Measurements from ENCODE around the gene DLK1. TPM values are rescaled to one million over a fixed set of nuclear protein-coding genes. Genes with fewer than 3 reads are reported as not detected.

The DLK1 gene
- total RNA-seq, 1 donor from 2014 or later: not detected

- no peak overlapping the region for H3K4me3 Mint-ChIP-seq
- no peak overlapping the region for H3K27ac Mint-ChIP-seq
- H3K36me3 Mint-ChIP-seq (ENCODE audit: low read depth): no peaks in the 10 kb centered on the region
- H3K4me1 Mint-ChIP-seq (ENCODE audit: low read depth): no peaks in the 10 kb centered on the region
- peaks cover 3% of the 10 kb centered on the region for H3K27me3 Mint-ChIP-seq (ENCODE audit: insufficient read depth)
- intact Hi-C loops (cut with micrococcal nuclease): no loop called here
- no peak for DNase-seq (ENCODE audit: low spot score)
- no peaks in the 10 kb centered on the region for H3K9me3 Mint-ChIP-seq
Measured at GRCh38 chr14:100748944-100749343, 22.3 kb downstream of the DLK1 start.

GRCh38 chr14:100749967-100750597, 23.4 kb downstream of the DLK1 start:
- no peaks in the 10 kb centered on the region for H3K9me3 Mint-ChIP-seq
- peaks cover 4% of the 10 kb centered on the region for H3K27me3 Mint-ChIP-seq (ENCODE audit: insufficient read depth)
- intact Hi-C loops (cut with micrococcal nuclease): no loop called here
- no peaks in the 10 kb centered on the region for H3K36me3 Mint-ChIP-seq (ENCODE audit: low read depth)
- H3K4me3 Mint-ChIP-seq: no peak overlapping the region
- no peak for DNase-seq (ENCODE audit: low spot score)
- H3K4me1 Mint-ChIP-seq (ENCODE audit: low read depth): no peaks in the 10 kb centered on the region
- H3K27ac Mint-ChIP-seq: no peak overlapping the region

GRCh38 chr14:100750762-100751699, 24.3 kb downstream of the DLK1 start:
- H3K27me3 Mint-ChIP-seq (ENCODE audit: insufficient read depth): peaks cover 10% of the 10 kb centered on the region
- intact Hi-C loops (cut with micrococcal nuclease): no loop called here
- no peak overlapping the region for H3K27ac Mint-ChIP-seq
- H3K4me3 Mint-ChIP-seq: no peak overlapping the region
- H3K36me3 Mint-ChIP-seq (ENCODE audit: low read depth): no peaks in the 10 kb centered on the region
- DNase-seq (ENCODE audit: low spot score): no peak
- no peaks in the 10 kb centered on the region for H3K9me3 Mint-ChIP-seq
- no peaks in the 10 kb centered on the region for H3K4me1 Mint-ChIP-seq (ENCODE audit: low read depth)

GRCh38 chr14:100754020-100754419, 27.3 kb downstream of the DLK1 start:
- no peak overlapping the region for H3K4me3 Mint-ChIP-seq
- intact Hi-C loops (cut with micrococcal nuclease): no loop called here
- H3K27me3 Mint-ChIP-seq (ENCODE audit: insufficient read depth): peaks cover 16% of the 10 kb centered on the region
- H3K27ac Mint-ChIP-seq: no peak overlapping the region
- DNase-seq (ENCODE audit: low spot score): no peak
- H3K9me3 Mint-ChIP-seq: no peaks in the 10 kb centered on the region
- no peaks in the 10 kb centered on the region for H3K4me1 Mint-ChIP-seq (ENCODE audit: low read depth)
- H3K36me3 Mint-ChIP-seq (ENCODE audit: low read depth): no peaks in the 10 kb centered on the region

GRCh38 chr14:100755649-100756048, 29.0 kb downstream of the DLK1 start:
- intact Hi-C loops (cut with micrococcal nuclease): no loop called here
- Mint-ChIP-seq H3K27ac (no peak overlapping the region), H3K9me3 (no peaks in the 10 kb centered on the region), H3K36me3 (ENCODE audit: low read depth) (no peaks in the 10 kb centered on the region), H3K27me3 (ENCODE audit: insufficient read depth) (peaks cover 18% of the 10 kb centered on the region), H3K4me3 (no peak overlapping the region), H3K4me1 (ENCODE audit: low read depth) (no peaks in the 10 kb centered on the region)
- no peak for DNase-seq (ENCODE audit: low spot score)

- H3K36me3 Mint-ChIP-seq (ENCODE audit: low read depth): no peaks in the 10 kb centered on the region
- DNase-seq (ENCODE audit: low spot score): no peak
- no peaks in the 10 kb centered on the region for H3K9me3 Mint-ChIP-seq
- no peak overlapping the region for H3K4me3 Mint-ChIP-seq
- intact Hi-C loops (cut with micrococcal nuclease): no loop called here
- no peaks in the 10 kb centered on the region for H3K4me1 Mint-ChIP-seq (ENCODE audit: low read depth)
- H3K27me3 Mint-ChIP-seq (ENCODE audit: insufficient read depth): peaks cover 13% of the 10 kb centered on the region
- no peak overlapping the region for H3K27ac Mint-ChIP-seq
Measured at GRCh38 chr14:100761481-100761880, 34.8 kb downstream of the DLK1 start.

- Mint-ChIP-seq H3K4me1 (ENCODE audit: low read depth) (no peaks in the 10 kb centered on the region), H3K36me3 (ENCODE audit: low read depth) (no peaks in the 10 kb centered on the region), H3K27me3 (ENCODE audit: insufficient read depth) (peaks cover 13% of the 10 kb centered on the region), H3K27ac (no peak overlapping the region), H3K9me3 (no peaks in the 10 kb centered on the region), H3K4me3 (no peak overlapping the region)
- DNase-seq (ENCODE audit: low spot score): no peak
- intact Hi-C loops (cut with micrococcal nuclease): no loop called here
Measured at GRCh38 chr14:100762089-100762515, 35.4 kb downstream of the DLK1 start.

GRCh38 chr14:100762901-100763300, 36.2 kb downstream of the DLK1 start:
- intact Hi-C loops (cut with micrococcal nuclease): no loop called here
- Mint-ChIP-seq H3K9me3 (no peaks in the 10 kb centered on the region), H3K36me3 (ENCODE audit: low read depth) (no peaks in the 10 kb centered on the region), H3K27me3 (ENCODE audit: insufficient read depth) (peaks cover 13% of the 10 kb centered on the region), H3K4me1 (ENCODE audit: low read depth) (no peaks in the 10 kb centered on the region), H3K4me3 (no peak overlapping the region), H3K27ac (no peak overlapping the region)
- DNase-seq (ENCODE audit: low spot score): no peak

- Mint-ChIP-seq H3K27me3 (ENCODE audit: insufficient read depth) (peaks cover 5% of the 10 kb centered on the region), H3K36me3 (ENCODE audit: low read depth) (no peaks in the 10 kb centered on the region), H3K27ac (no peak overlapping the region), H3K9me3 (no peaks in the 10 kb centered on the region), H3K4me1 (ENCODE audit: low read depth) (no peaks in the 10 kb centered on the region), H3K4me3 (no peak overlapping the region)
- intact Hi-C loops (cut with micrococcal nuclease): no loop called here
- no peak for DNase-seq (ENCODE audit: low spot score)
Measured at GRCh38 chr14:100764471-100765115, 37.9 kb downstream of the DLK1 start.

GRCh38 chr14:100765296-100765695, 38.6 kb downstream of the DLK1 start:
- H3K36me3 Mint-ChIP-seq (ENCODE audit: low read depth): no peaks in the 10 kb centered on the region
- H3K9me3 Mint-ChIP-seq: no peaks in the 10 kb centered on the region
- DNase-seq (ENCODE audit: low spot score): no peak
- H3K27ac Mint-ChIP-seq: no peak overlapping the region
- H3K4me1 Mint-ChIP-seq (ENCODE audit: low read depth): no peaks in the 10 kb centered on the region
- H3K27me3 Mint-ChIP-seq (ENCODE audit: insufficient read depth): peaks cover 5% of the 10 kb centered on the region
- H3K4me3 Mint-ChIP-seq: no peak overlapping the region
- intact Hi-C loops (cut with micrococcal nuclease): no loop called here

GRCh38 chr14:100765991-100766390, 39.3 kb downstream of the DLK1 start:
- Mint-ChIP-seq H3K4me3 (no peak overlapping the region), H3K4me1 (ENCODE audit: low read depth) (no peaks in the 10 kb centered on the region), H3K27ac (no peak overlapping the region), H3K27me3 (ENCODE audit: insufficient read depth) (peaks cover 5% of the 10 kb centered on the region), H3K9me3 (no peaks in the 10 kb centered on the region), H3K36me3 (ENCODE audit: low read depth) (no peaks in the 10 kb centered on the region)
- intact Hi-C loops (cut with micrococcal nuclease): no loop called here
- DNase-seq (ENCODE audit: low spot score): no peak

- intact Hi-C loops (cut with micrococcal nuclease): no loop called here
- Mint-ChIP-seq H3K36me3 (ENCODE audit: low read depth) (no peaks in the 10 kb centered on the region), H3K4me3 (no peak overlapping the region), H3K4me1 (ENCODE audit: low read depth) (no peaks in the 10 kb centered on the region), H3K27ac (no peak overlapping the region), H3K9me3 (no peaks in the 10 kb centered on the region), H3K27me3 (ENCODE audit: insufficient read depth) (peaks cover 2% of the 10 kb centered on the region)
- DNase-seq (ENCODE audit: low spot score): no peak
Measured at GRCh38 chr14:100767003-100767787, 40.5 kb downstream of the DLK1 start.
